ENCODE results near the gene SRRT. TPM values are rescaled to one million over a fixed set of nuclear protein-coding genes. Genes with fewer than 3 reads are reported as not detected.

Gene SRRT
- total and polyA plus RNA-seq, 8 donors, result 45.2 to 184 (median 77.6) TPM

DNA sequence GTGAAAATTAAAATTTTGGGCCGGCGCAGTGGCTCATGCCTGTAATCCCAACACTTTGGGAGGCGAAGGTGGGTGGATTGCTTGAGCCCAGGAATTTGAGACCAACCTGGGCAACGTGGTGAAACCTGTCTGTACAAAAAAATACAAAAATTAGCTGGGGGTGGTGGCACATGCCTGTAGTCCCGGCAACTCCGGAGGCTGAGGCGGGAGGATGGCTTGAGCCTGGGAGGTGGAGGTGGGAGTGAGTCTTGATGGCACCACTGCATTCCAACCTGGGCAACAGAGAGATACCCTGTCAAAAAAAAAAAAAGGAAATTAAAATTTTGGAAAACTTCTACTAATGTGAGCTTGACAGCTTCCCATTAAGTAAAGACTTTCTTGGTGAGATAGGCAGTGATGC lies 3.1 kb downstream of the SRRT start:
- H3K4me1 ChIP-seq, result peaks cover 31 to 65% (median 56%) of the 10 kb centered on the region in 4 donors
- no peaks in the 10 kb centered on the region for H3K27me3 ChIP-seq
- no peak for TF ChIP-seq EP300 (IDR thresholded peaks at IDR 0.05)
- peaks cover 35 to 76% (median 67%) of the 10 kb centered on the region in 4 donors for H3K36me3 ChIP-seq
- intact Hi-C loops (cut with DNase I; ENCODE audit: low total_unique reads), result no loop called here
- 66 to 86% (median 77%) methylated on average over 7 of the region's 7 CpGs for WGBS, 5 donors
- no peaks in the 10 kb centered on the region for H3K9me3 ChIP-seq
- peak overlapping the region in 1 of 5 donors; percentile 18 for H3K27ac ChIP-seq
- no peak for DNase-seq
- peak overlapping the region in 1 of 4 donors; percentile 10 for H3K4me3 ChIP-seq

DNA sequence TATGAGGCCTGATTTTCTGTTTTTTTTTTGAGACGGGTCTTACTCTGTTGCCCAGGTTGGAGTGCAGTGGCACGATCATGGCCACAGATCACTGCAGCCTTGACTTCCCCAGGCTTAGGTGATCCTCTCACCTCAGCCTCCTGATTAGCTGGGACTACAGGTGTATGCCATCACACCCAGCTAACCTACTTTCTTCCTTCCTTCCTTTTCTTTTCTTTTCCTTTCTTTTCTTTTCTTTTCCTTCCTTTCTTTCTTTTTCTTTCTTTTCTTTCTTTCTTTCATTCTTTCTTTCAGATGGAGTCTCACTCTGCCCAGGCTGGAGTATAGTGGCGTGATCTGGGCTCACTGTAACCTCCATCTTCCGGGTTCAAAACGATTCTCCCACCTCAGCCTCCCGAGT lies 3.8 kb downstream of the SRRT start:
- TF ChIP-seq POLR2AphosphoS5 (IDR thresholded peaks at IDR 0.05) (no peak), POLR2A (IDR thresholded peaks at IDR 0.05) (no peak), EP300 (IDR thresholded peaks at IDR 0.05) (no peak)
- TF ChIP-seq, protein P1, sequence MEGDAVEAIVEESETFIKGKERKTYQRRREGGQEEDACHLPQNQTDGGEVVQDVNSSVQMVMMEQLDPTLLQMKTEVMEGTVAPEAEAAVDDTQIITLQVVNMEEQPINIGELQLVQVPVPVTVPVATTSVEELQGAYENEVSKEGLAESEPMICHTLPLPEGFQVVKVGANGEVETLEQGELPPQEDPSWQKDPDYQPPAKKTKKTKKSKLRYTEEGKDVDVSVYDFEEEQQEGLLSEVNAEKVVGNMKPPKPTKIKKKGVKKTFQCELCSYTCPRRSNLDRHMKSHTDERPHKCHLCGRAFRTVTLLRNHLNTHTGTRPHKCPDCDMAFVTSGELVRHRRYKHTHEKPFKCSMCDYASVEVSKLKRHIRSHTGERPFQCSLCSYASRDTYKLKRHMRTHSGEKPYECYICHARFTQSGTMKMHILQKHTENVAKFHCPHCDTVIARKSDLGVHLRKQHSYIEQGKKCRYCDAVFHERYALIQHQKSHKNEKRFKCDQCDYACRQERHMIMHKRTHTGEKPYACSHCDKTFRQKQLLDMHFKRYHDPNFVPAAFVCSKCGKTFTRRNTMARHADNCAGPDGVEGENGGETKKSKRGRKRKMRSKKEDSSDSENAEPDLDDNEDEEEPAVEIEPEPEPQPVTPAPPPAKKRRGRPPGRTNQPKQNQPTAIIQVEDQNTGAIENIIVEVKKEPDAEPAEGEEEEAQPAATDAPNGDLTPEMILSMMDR (IDR thresholded peaks at IDR 0.05), result no peak
- H3K36me3 ChIP-seq, result peaks cover 37 to 76% (median 67%) of the 10 kb centered on the region in 4 donors
- H3K9me3 ChIP-seq, result no peaks in the 10 kb centered on the region
- no peaks in the 10 kb centered on the region for H3K27me3 ChIP-seq
- H3K27ac ChIP-seq, result peak overlapping the region in 2 of 5 donors; percentile 14 to 18
- no peak for DNase-seq
- H3K4me3 ChIP-seq, result no peak overlapping the region
- peaks cover 31 to 63% (median 55%) of the 10 kb centered on the region in 4 donors for H3K4me1 ChIP-seq
- intact Hi-C loops (cut with DNase I; ENCODE audit: low total_unique reads), result no loop called here
- 66 to 70% (median 68%) methylated on average over 6 of the region's 6 CpGs for WGBS, 5 donors

DNA sequence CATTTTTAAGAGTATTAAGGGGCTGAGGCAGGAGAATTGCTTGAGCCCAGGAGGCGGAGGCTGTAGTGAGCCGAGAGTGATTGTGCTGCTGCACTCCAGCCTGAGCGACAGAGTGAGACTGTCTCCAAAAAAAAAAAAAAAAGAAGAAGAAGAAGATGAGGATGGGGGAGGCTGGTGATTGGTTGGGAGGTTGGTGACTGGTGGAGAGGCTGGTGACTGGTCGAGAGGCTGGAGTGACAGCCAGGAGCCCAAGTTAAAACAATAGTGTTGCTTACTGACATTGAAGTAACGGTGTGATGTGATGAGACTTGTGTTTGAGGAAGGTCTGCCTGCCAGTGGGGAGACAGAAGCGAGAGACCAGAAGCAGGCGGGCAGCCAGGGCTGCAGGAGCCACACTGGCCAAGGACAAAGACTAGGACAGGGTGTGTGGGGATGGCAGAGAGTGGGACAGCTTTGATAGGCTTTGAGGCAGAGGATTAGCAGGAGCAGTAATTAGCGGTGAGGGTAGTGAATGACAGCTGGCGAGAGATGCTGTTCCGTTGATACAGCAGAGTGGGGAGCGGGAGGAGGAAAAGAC lies 4.9 kb downstream of the SRRT start:
- intact Hi-C loops (cut with DNase I; ENCODE audit: low total_unique reads), result no loop called here
- peaks cover 48 to 82% (median 76%) of the 10 kb centered on the region in 4 donors for H3K36me3 ChIP-seq
- H3K27me3 ChIP-seq, result no peaks in the 10 kb centered on the region
- H3K9me3 ChIP-seq, result no peaks in the 10 kb centered on the region
- no peak for TF ChIP-seq EP300 (IDR thresholded peaks at IDR 0.05)
- TF ChIP-seq, protein P1 (IDR thresholded peaks at IDR 0.05), result no peak
- no peak for TF ChIP-seq POLR2A (IDR thresholded peaks at IDR 0.05)
- TF ChIP-seq POLR2AphosphoS5 (IDR thresholded peaks at IDR 0.05), result no peak
- 84 to 89% (median 84%) methylated on average over 11 of the region's 11 CpGs for WGBS, 5 donors
- H3K4me3 ChIP-seq, result no peak overlapping the region
- peaks cover 24 to 54% (median 46%) of the 10 kb centered on the region in 4 donors for H3K4me1 ChIP-seq
- DNase-seq, result no peak
- no peak overlapping the region for H3K27ac ChIP-seq

DNA sequence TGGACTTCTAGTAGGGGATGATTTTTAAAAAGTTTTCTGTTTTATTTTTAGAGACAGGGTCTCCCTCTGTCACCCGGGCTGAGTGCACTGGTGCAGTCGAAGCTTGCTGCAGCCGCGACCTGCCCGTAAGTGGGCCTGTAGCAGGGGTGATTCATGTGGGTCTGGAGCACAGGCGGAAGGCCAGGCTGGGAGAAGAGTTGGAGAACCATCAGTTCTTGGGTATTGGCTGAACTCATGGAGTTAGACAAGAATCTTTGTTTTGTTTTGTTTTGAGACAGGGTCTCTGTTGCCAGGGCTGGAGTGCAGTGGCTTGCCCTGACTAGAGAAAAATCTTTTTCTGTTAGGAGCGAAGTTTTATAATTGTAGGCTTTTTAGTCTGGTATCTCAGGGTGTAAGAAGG lies 5.7 kb downstream of the SRRT start:
- H3K4me3 ChIP-seq, result no peak overlapping the region
- H3K9me3 ChIP-seq, result no peaks in the 10 kb centered on the region
- H3K27me3 ChIP-seq, result no peaks in the 10 kb centered on the region
- H3K4me1 ChIP-seq, result peaks cover 24 to 57% (median 45%) of the 10 kb centered on the region in 4 donors
- WGBS, 5 donors, result 79 to 92% (median 91%) methylated on average over 7 of the region's 7 CpGs
- intact Hi-C loops (cut with DNase I; ENCODE audit: low total_unique reads), result no loop called here
- no peak for TF ChIP-seq POLR2AphosphoS5 (IDR thresholded peaks at IDR 0.05)
- no peak for TF ChIP-seq EP300 (IDR thresholded peaks at IDR 0.05)
- TF ChIP-seq POLR2A (IDR thresholded peaks at IDR 0.05), result no peak
- TF ChIP-seq, protein P1 (IDR thresholded peaks at IDR 0.05), result no peak
- peaks cover 56 to 91% (median 85%) of the 10 kb centered on the region in 4 donors for H3K36me3 ChIP-seq
- DNase-seq, result no peak
- H3K27ac ChIP-seq, result no peak overlapping the region

DNA sequence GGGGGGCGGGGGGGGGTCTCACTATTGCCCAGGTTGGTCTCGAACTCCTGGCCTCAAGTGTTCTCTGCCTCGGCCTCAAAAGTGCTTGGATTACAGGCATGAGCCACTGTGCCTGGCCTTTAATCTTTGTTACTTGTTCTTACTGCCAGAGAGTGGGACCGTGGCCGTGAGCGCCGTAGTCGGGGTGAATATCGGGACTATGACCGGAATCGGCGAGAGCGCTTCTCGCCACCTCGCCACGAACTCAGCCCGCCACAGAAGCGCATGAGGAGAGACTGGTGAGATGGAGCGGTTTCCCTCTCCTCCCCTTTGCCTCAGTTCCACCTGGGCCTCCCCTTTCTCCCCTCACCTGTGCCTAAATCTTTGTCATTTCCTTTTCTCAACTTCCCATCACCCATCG lies 6.2 kb downstream of the SRRT start:
- TF ChIP-seq POLR2AphosphoS5 (IDR thresholded peaks at IDR 0.05), result no peak
- TF ChIP-seq POLR2A (IDR thresholded peaks at IDR 0.05), result no peak
- TF ChIP-seq, protein P1 (IDR thresholded peaks at IDR 0.05), result no peak
- TF ChIP-seq EP300 (IDR thresholded peaks at IDR 0.05), result no peak
- H3K4me3 ChIP-seq, result no peak overlapping the region
- peaks cover 19 to 52% (median 40%) of the 10 kb centered on the region in 4 donors for H3K4me1 ChIP-seq
- intact Hi-C loops (cut with DNase I; ENCODE audit: low total_unique reads), result no loop called here
- WGBS, 5 donors, result 92 to 96% (median 96%) methylated on average over 20 of the region's 20 CpGs
- H3K27ac ChIP-seq, result no peak overlapping the region
- H3K36me3 ChIP-seq, result peaks cover 61 to 96% (median 90%) of the 10 kb centered on the region in 4 donors
- DNase-seq, result no peak
- no peaks in the 10 kb centered on the region for H3K27me3 ChIP-seq
- no peaks in the 10 kb centered on the region for H3K9me3 ChIP-seq
